Measurements from ENCODE around the gene HOXD13. TPM values are rescaled to one million over a fixed set of nuclear protein-coding genes. Genes with fewer than 3 reads are reported as not detected.

HOXD13 gene
- total and polyA plus RNA-seq, 9 donors = 0.05 to 0.45 (median 0.10) TPM; not detected in 3

GRCh38 chr2:176081376-176081836, 11.1 kb upstream of the HOXD13 start:
- Histone ChIP-seq H3K36me3 (ENCODE audit: control insufficient read depth, insufficient read depth, low read length) (no peaks in the 10 kb centered on the region), H3K9me3 (replicated peaks; ENCODE audit: control insufficient read depth, low read depth, low read length) (no peaks in the 10 kb centered on the region), H3K27me3 (ENCODE audit: control insufficient read depth, insufficient read depth, low read length) (peaks cover 85% of the 10 kb centered on the region), H3K27ac (ENCODE audit: low read length) (no peak overlapping the region), H3K4me3 (ENCODE audit: low read length) (no peak overlapping the region), H3K4me1 (ENCODE audit: control insufficient read depth, insufficient read depth, low read length) (peaks cover 43% of the 10 kb centered on the region)
- DNase-seq = no peak
- WGBS (ENCODE audit: insufficient coverage) = 2% methylated on average over 6 of the region's 17 CpGs

GRCh38 chr2:176081837-176082524, 10.5 kb upstream of the HOXD13 start:
- Histone ChIP-seq H3K27me3 (ENCODE audit: control insufficient read depth, insufficient read depth, low read length) (peaks cover 83% of the 10 kb centered on the region), H3K4me3 (ENCODE audit: low read length) (no peak overlapping the region), H3K9me3 (replicated peaks; ENCODE audit: control insufficient read depth, low read depth, low read length) (no peaks in the 10 kb centered on the region), H3K27ac (ENCODE audit: low read length) (no peak overlapping the region), H3K36me3 (ENCODE audit: control insufficient read depth, insufficient read depth, low read length) (no peaks in the 10 kb centered on the region), H3K4me1 (ENCODE audit: control insufficient read depth, insufficient read depth, low read length) (peaks cover 43% of the 10 kb centered on the region)
- DNase-seq = no peak
- WGBS (ENCODE audit: insufficient coverage) = 5% methylated on average over 53 of the region's 62 CpGs

GRCh38 chr2:176082525-176082823, 10.0 kb upstream of the HOXD13 start:
- Histone ChIP-seq H3K9me3 (replicated peaks; ENCODE audit: control insufficient read depth, low read depth, low read length) (no peaks in the 10 kb centered on the region), H3K36me3 (ENCODE audit: control insufficient read depth, insufficient read depth, low read length) (no peaks in the 10 kb centered on the region), H3K4me1 (ENCODE audit: control insufficient read depth, insufficient read depth, low read length) (peaks cover 43% of the 10 kb centered on the region), H3K4me3 (ENCODE audit: low read length) (no peak overlapping the region), H3K27ac (ENCODE audit: low read length) (no peak overlapping the region), H3K27me3 (ENCODE audit: control insufficient read depth, insufficient read depth, low read length) (peaks cover 88% of the 10 kb centered on the region)
- DNase-seq = no peak
- WGBS (ENCODE audit: insufficient coverage) = 16% methylated on average over 6 of the region's 10 CpGs

GRCh38 chr2:176082824-176083751, 9.4 kb upstream of the HOXD13 start:
- no peak for DNase-seq
- Histone ChIP-seq H3K27me3 (ENCODE audit: control insufficient read depth, insufficient read depth, low read length) (peaks cover 94% of the 10 kb centered on the region), H3K4me3 (ENCODE audit: low read length) (peak overlapping the region; percentile 6), H3K9me3 (replicated peaks; ENCODE audit: control insufficient read depth, low read depth, low read length) (no peaks in the 10 kb centered on the region), H3K36me3 (ENCODE audit: control insufficient read depth, insufficient read depth, low read length) (no peaks in the 10 kb centered on the region), H3K27ac (ENCODE audit: low read length) (no peak overlapping the region), H3K4me1 (ENCODE audit: control insufficient read depth, insufficient read depth, low read length) (peaks cover 46% of the 10 kb centered on the region)
- WGBS (ENCODE audit: insufficient coverage) = 3% methylated on average over 61 of the region's 66 CpGs

- Histone ChIP-seq H3K27me3 (ENCODE audit: control insufficient read depth, insufficient read depth, low read length) (peaks cover 94% of the 10 kb centered on the region), H3K9me3 (replicated peaks; ENCODE audit: control insufficient read depth, low read depth, low read length) (no peaks in the 10 kb centered on the region), H3K4me3 (ENCODE audit: low read length) (peak within 1 kb of the TSS; percentile 6), H3K27ac (ENCODE audit: low read length) (peak within 1 kb of the TSS; percentile 37), H3K36me3 (ENCODE audit: control insufficient read depth, insufficient read depth, low read length) (no peaks in the 10 kb centered on the region), H3K4me1 (ENCODE audit: control insufficient read depth, insufficient read depth, low read length) (peaks cover 49% of the 10 kb centered on the region)
- DNase-seq = no peak
- WGBS (ENCODE audit: insufficient coverage) = 2% methylated on average over 10 of the region's 27 CpGs
Observed at GRCh38 chr2:176083796-176084261, 8.7 kb upstream of the HOXD13 start, which contains the start of gene EVX2. TSS of gene EVX2 (minus strand) at chr2:176083962. CDS start at chr2:176083776, 186 bp downstream.

- Histone ChIP-seq H3K36me3 (ENCODE audit: control insufficient read depth, insufficient read depth, low read length) (no peaks in the 10 kb centered on the region), H3K4me3 (ENCODE audit: low read length) (no peak overlapping the region), H3K9me3 (replicated peaks; ENCODE audit: control insufficient read depth, low read depth, low read length) (no peaks in the 10 kb centered on the region), H3K27ac (ENCODE audit: low read length) (peak overlapping the region; percentile 37), H3K4me1 (ENCODE audit: control insufficient read depth, insufficient read depth, low read length) (peaks cover 44% of the 10 kb centered on the region), H3K27me3 (ENCODE audit: control insufficient read depth, insufficient read depth, low read length) (peaks cover 94% of the 10 kb centered on the region)
- DNase-seq = peak; percentile 32
- 2% methylated on average over 20 of the region's 26 CpGs for WGBS (ENCODE audit: insufficient coverage)
Observed at GRCh38 chr2:176084611-176085119, 7.9 kb upstream of the HOXD13 start.

GRCh38 chr2:176085120-176085788, 7.3 kb upstream of the HOXD13 start:
- Histone ChIP-seq H3K27ac (ENCODE audit: low read length) (peak overlapping the region; percentile 37), H3K4me3 (ENCODE audit: low read length) (no peak overlapping the region), H3K36me3 (ENCODE audit: control insufficient read depth, insufficient read depth, low read length) (no peaks in the 10 kb centered on the region), H3K9me3 (replicated peaks; ENCODE audit: control insufficient read depth, low read depth, low read length) (no peaks in the 10 kb centered on the region), H3K4me1 (ENCODE audit: control insufficient read depth, insufficient read depth, low read length) (peaks cover 43% of the 10 kb centered on the region), H3K27me3 (ENCODE audit: control insufficient read depth, insufficient read depth, low read length) (peaks cover 96% of the 10 kb centered on the region)
- under 1% methylated on average over 24 of the region's 40 CpGs for WGBS (ENCODE audit: insufficient coverage)
- DNase-seq = no peak

GRCh38 chr2:176085861-176086771, 6.4 kb upstream of the HOXD13 start:
- H3K9me3 ChIP-seq (replicated peaks; ENCODE audit: control insufficient read depth, low read depth, low read length) = no peaks in the 10 kb centered on the region
- H3K27ac ChIP-seq (ENCODE audit: low read length) = no peak overlapping the region
- 2% methylated on average over 37 of the region's 46 CpGs for WGBS (ENCODE audit: insufficient coverage)
- H3K4me3 ChIP-seq (ENCODE audit: low read length) = peak overlapping the region; percentile 6
- H3K27me3 ChIP-seq (ENCODE audit: control insufficient read depth, insufficient read depth, low read length) = peaks cover 96% of the 10 kb centered on the region
- DNase-seq = peak; percentile 69
- H3K4me1 ChIP-seq (ENCODE audit: control insufficient read depth, insufficient read depth, low read length) = peaks cover 39% of the 10 kb centered on the region
- no peaks in the 10 kb centered on the region for H3K36me3 ChIP-seq (ENCODE audit: control insufficient read depth, insufficient read depth, low read length)

- H3K4me1 ChIP-seq (ENCODE audit: control insufficient read depth, insufficient read depth, low read length) = peaks cover 36% of the 10 kb centered on the region
- no peaks in the 10 kb centered on the region for H3K9me3 ChIP-seq (replicated peaks; ENCODE audit: control insufficient read depth, low read depth, low read length)
- no peaks in the 10 kb centered on the region for H3K36me3 ChIP-seq (ENCODE audit: control insufficient read depth, insufficient read depth, low read length)
- peaks cover 94% of the 10 kb centered on the region for H3K27me3 ChIP-seq (ENCODE audit: control insufficient read depth, insufficient read depth, low read length)
- 55% methylated on average over 24 of the region's 29 CpGs for WGBS (ENCODE audit: insufficient coverage)
- DNase-seq = no peak
- no peak overlapping the region for H3K27ac ChIP-seq (ENCODE audit: low read length)
- peak overlapping the region; percentile 40 for H3K4me3 ChIP-seq (ENCODE audit: low read length)
Observed at GRCh38 chr2:176087330-176088047, 5.0 kb upstream of the HOXD13 start.

Measured in muscle of leg (tissue), 11 donors.